Endothelial cell of umbilical vein (primary cell): ENCODE measurements around the gene CARS1. TPM values are rescaled to one million over a fixed set of nuclear protein-coding genes. Genes with fewer than 3 reads are reported as not detected.

ENCODE experiments used
- BruUV-seq: library from RNA; stranded (reverse); fragments of 400-500 nt; replicated peaks from 2 replicates; lab custom pipeline; 2021; lab: Mats Ljungman, UMichigan
- CTCF ChIA-PET: fragments of 300-600, 350-600 bp; sonication (Branson Sonifier 250); formaldehyde crosslinking; loops from one replicate; lab custom pipeline; 2021; ENCODE audit warnings: antibody characterized with exemption, inconsistent platforms; lab: Charles Lee
- POLR2A ChIA-PET: fragments of 300-600, 350-600 bp; sonication (Branson Sonifier 250); formaldehyde crosslinking; loops from one replicate; lab custom pipeline; 2021; ENCODE audit warnings: antibody characterized with exemption, inconsistent platforms; lab: Charles Lee
- DNase-seq: peaks from one replicate; pipeline ENCODE4 v3.0.0-alpha.2; 2011; ENCODE audit warnings: low read depth, low spot score
- FAIRE-seq: peaks from 2 replicates; lab custom pipeline; 2011; peaks lifted over from hg19 to GRCh38; lab: Jason Lieb, UNC
- H2AFZ ChIP-seq: 2 replicates; pipeline ENCODE4 v1.6.0; 2012; ENCODE audit warnings: low read depth, low read length, control low read depth, inconsistent platforms
- H3K27ac ChIP-seq: 2 replicates; pipeline ENCODE4 v1.5.1; 2011; ENCODE audit warnings: low read depth, mild to moderate bottlenecking, control low read depth, low read length, moderate library complexity; ENCODE audit not compliant: insufficient read depth
- H3K27me3 ChIP-seq, 2 experiments: 2 replicates each; pipeline versions ENCODE4 v1.6.0 to v1.6.1; 2011; ENCODE audit warnings: low read length in 2 of 2, mixed read lengths in 1 of 2; ENCODE audit not compliant: control insufficient read depth in 2 of 2, insufficient read depth in 2 of 2
- H3K36me3 ChIP-seq, 2 experiments: 2 replicates in 1 of 2; 3 replicates in 1 of 2; pipeline ENCODE4 v1.5.1; 2011; ENCODE audit warnings: low read length in 2 of 2, mild to moderate bottlenecking in 1 of 2, moderate library complexity in 1 of 2; ENCODE audit not compliant: control insufficient read depth in 2 of 2, insufficient read depth in 2 of 2; ENCODE audit errors: extremely low read depth in 1 of 2
- H3K4me1 ChIP-seq: 3 replicates; pipeline ENCODE4 v1.5.1; 2011; ENCODE audit warnings: mild to moderate bottlenecking, low read length; ENCODE audit not compliant: control insufficient read depth, insufficient read depth; ENCODE audit errors: extremely low read depth
- H3K4me2 ChIP-seq: 2 replicates; pipeline ENCODE4 v1.6.1; 2011; ENCODE audit warnings: low read length, control low read depth, mixed read lengths; ENCODE audit not compliant: insufficient read depth
- H3K4me3 ChIP-seq, 3 experiments: fragments of 200-600 bp in 1 of 3; sonication (generic), shearing (Covaris generic) in 1 of 3; replicated peaks in 1 of 3; 2 replicates each; pipeline ENCODE4 v1.5.1; 2011 to 2016; ENCODE audit warnings: control low read depth in 3 of 3, low read length in 3 of 3, mild to moderate bottlenecking in 2 of 3, inconsistent platforms in 1 of 3, low read depth in 1 of 3, moderate library complexity in 1 of 3; ENCODE audit not compliant: insufficient read depth in 1 of 3
- H3K79me2 ChIP-seq: 2 replicates; pipeline ENCODE4 v1.6.0; 2012; ENCODE audit warnings: low read length, inconsistent platforms; ENCODE audit not compliant: control insufficient read depth, insufficient read depth
- H3K9ac ChIP-seq: replicated peaks from 2 replicates; pipeline ENCODE3; 2011; ENCODE audit warnings: low read length, control low read depth; ENCODE audit not compliant: insufficient read depth; ENCODE audit errors: extremely low read depth
- H3K9me1 ChIP-seq: replicated peaks from 3 replicates; pipeline ENCODE4 v1.6.0; 2011; ENCODE audit warnings: mild to moderate bottlenecking, low read length; ENCODE audit not compliant: control insufficient read depth, insufficient read depth; ENCODE audit errors: extremely low read depth
- H3K9me3 ChIP-seq: replicated peaks from 2 replicates; pipeline ENCODE4 v1.5.1; 2012; ENCODE audit warnings: low read length, inconsistent platforms; ENCODE audit not compliant: control insufficient read depth, insufficient read depth
- H4K20me1 ChIP-seq: replicated peaks from 2 replicates; pipeline ENCODE3; 2011; ENCODE audit warnings: mild to moderate bottlenecking, low read length; ENCODE audit not compliant: control insufficient read depth, insufficient read depth; ENCODE audit errors: extremely low read depth
- CTCF ChIP-seq, 2 donors: IDR thresholded peaks; 1 replicate in 1 of 2; 2 replicates in 1 of 2; pipeline ENCODE4 v1.5.1; 2011; ENCODE audit warnings: low read length in 2 of 2, mild to moderate bottlenecking in 2 of 2, moderate library complexity in 2 of 2, control low read depth in 1 of 2, inconsistent platforms in 1 of 2, low read depth in 1 of 2; ENCODE audit not compliant: insufficient read depth in 1 of 2; ENCODE audit errors: extremely low read depth in 1 of 2
- EZH2 ChIP-seq: IDR thresholded peaks from 2 replicates; pipeline ENCODE4 v1.6.1; 2012; ENCODE audit warnings: borderline replicate concordance, low read depth, mild to moderate bottlenecking, moderate library complexity, low read length, inconsistent platforms; ENCODE audit not compliant: severe bottlenecking
- FOS ChIP-seq: IDR thresholded peaks from 2 replicates; pipeline ENCODE4 v1.6.1; 2011; ENCODE audit warnings: mild to moderate bottlenecking, low read length, moderate library complexity, borderline replicate concordance; ENCODE audit not compliant: insufficient read depth
- GATA2 ChIP-seq: IDR thresholded peaks from 2 replicates; pipeline ENCODE4 v1.7.0; 2011; ENCODE audit warnings: low read depth, mild to moderate bottlenecking, moderate library complexity, mixed read lengths, low read length; ENCODE audit not compliant: insufficient read length, insufficient read depth
- JUN ChIP-seq: IDR thresholded peaks from 2 replicates; pipeline ENCODE4 v1.6.1; 2011; ENCODE audit warnings: borderline replicate concordance, low read depth; ENCODE audit not compliant: insufficient read length, insufficient read depth
- MAX ChIP-seq: IDR thresholded peaks from 2 replicates; pipeline ENCODE4 v1.6.1; 2011; ENCODE audit not compliant: insufficient read depth, insufficient read length
- MYC ChIP-seq: IDR thresholded peaks from one replicate; pipeline ENCODE4 v1.6.1; 2011; ENCODE audit warnings: mild to moderate bottlenecking, low read depth, low read length
- POLR2A ChIP-seq: IDR thresholded peaks from 2 replicates; pipeline ENCODE4 v1.6.1; 2012; ENCODE audit warnings: low read depth, mild to moderate bottlenecking, control low read depth, low read length
- POLR2AphosphoS5 ChIP-seq: IDR thresholded peaks from 2 replicates; pipeline ENCODE4 v1.6.1; 2012; ENCODE audit warnings: low read depth, mild to moderate bottlenecking, control low read depth, low read length, moderate library complexity; ENCODE audit not compliant: insufficient read depth
- dilution Hi-C: fragments of 300-500 bp; cut with MboI; formaldehyde crosslinking; loops from one replicate; pipeline ENCODE4 v1.15.0; 2019; ENCODE audit warnings: low sequenced_read_pairs; ENCODE audit not compliant: extremely low pct_ligation_motif_present
- intact Hi-C: fragments of 100-400 bp; cut with micrococcal nuclease; formaldehyde crosslinking; loops from one replicate; pipeline ENCODE4 v1.10.0; 2022
- polyA plus RNA-seq, 4 experiments: library from polyadenylated mRNA; depleted of rRNA in 3 of 4; stranded (reverse) in 3 of 4; unstranded in 1 of 4; fragments of >200 nt; gene quantifications; 2 replicates each; pipeline versions ENCODE4 v1.2.1 to v1.2.3, GENCODE V29; 2011 to 2012; ENCODE audit warnings: missing spikeins in 1 of 4
- total RNA-seq: library from RNA; stranded (reverse); gene quantifications from 2 replicates; pipeline ENCODE4 v1.2.3, GENCODE V29; 2021

Gene CARS1
- total and polyA plus RNA-seq, 2 donors (not counting 3 experiments of a cell fraction or from before 2014, with no cell fraction given): 43.5 to 66.2 TPM

- intact Hi-C loops (no loop called here), dilution Hi-C loops (no loop called here)
- DNase-seq: no peak
- peaks cover 52% of the 10 kb centered on the region for H3K79me2 ChIP-seq
- TF ChIP-seq MYC (no peak), FOS (no peak), POLR2AphosphoS5 (no peak), POLR2A (no peak), CTCF (IDR thresholded peaks at IDR 0.05; ENCODE audit: extremely low read depth in 1 of 2, insufficient read depth in 1 of 2, low read depth in 1 of 2, low read length in 2 of 2) (no peak), MAX (no peak), EZH2 (no peak), GATA2 (no peak), JUN (no peak)
- no peak overlapping the region for H3K9ac ChIP-seq
- no peak for FAIRE-seq
- no peaks in the 10 kb centered on the region for H3K27me3 ChIP-seq
- H3K36me3 ChIP-seq: peaks cover 3 to 10% of the 10 kb centered on the region in 2 experiments
- H3K9me1 ChIP-seq: no peaks in the 10 kb centered on the region
- BruUV-seq: no TSS peak
- ChIA-PET CTCF (interaction anchor here (1.1 to 2.2 kb wide), 3 partner anchors 43 to 152 kb away, joined by 3 to 12 read pairs (median 3); no protein-coding TSS in a partner anchor), POLR2A (no interaction called here)
- no peak overlapping the region for H2AFZ ChIP-seq
- no peaks in the 10 kb centered on the region for H3K9me3 ChIP-seq
- no peak overlapping the region for H3K4me3 ChIP-seq
- H3K4me2 ChIP-seq: no peak overlapping the region
- peak overlapping the region; percentile 39 for H3K27ac ChIP-seq
- no peaks in the 10 kb centered on the region for H4K20me1 ChIP-seq
- H3K4me1 ChIP-seq: peaks cover 7% of the 10 kb centered on the region
Observed at GRCh38 chr11:3043315-3043871, 13.8 kb downstream of the CARS1 start.
